Effector memory CD8-positive, alpha-beta T cell (primary cell): ENCODE results near the gene EMC8.

Experiments used
- ATAC-seq: fragments of 150-1000 bp; cut with Tn5 transposase; replicated peaks from 2 replicates; pipeline ENCODE4 v1.10.0; 2021; ENCODE audit warnings: mild to moderate bottlenecking, moderate library complexity
- DNase-seq, 3 experiments: peaks; one replicate each; pipeline ENCODE4 v3.0.0; 2021
- H3K27ac Mint-ChIP-seq, 2 donors: one replicate each; pipeline ENCODE4 v1.8.0; 2022; ENCODE audit warnings: mild to moderate bottlenecking in 2 of 2, mixed read lengths in 2 of 2, moderate library complexity in 2 of 2
- H3K27me3 Mint-ChIP-seq, 2 donors: one replicate each; pipeline ENCODE4 v1.8.0; 2022; ENCODE audit warnings: mixed read lengths in 2 of 2
- H3K36me3 Mint-ChIP-seq: one replicate; pipeline ENCODE4 v1.8.0; 2022; ENCODE audit warnings: mild to moderate bottlenecking, moderate library complexity, mixed read lengths; ENCODE audit not compliant: insufficient read depth
- H3K4me1 Mint-ChIP-seq, 2 donors: one replicate each; pipeline ENCODE4 v1.8.0; 2022; ENCODE audit warnings: low read depth in 2 of 2, mixed read lengths in 2 of 2
- H3K4me3 Mint-ChIP-seq, 2 donors: one replicate each; pipeline ENCODE4 v1.8.0; 2022; ENCODE audit warnings: mild to moderate bottlenecking in 2 of 2, mixed read lengths in 2 of 2, moderate library complexity in 2 of 2
- H3K9me3 Mint-ChIP-seq, 2 donors: one replicate each; pipeline ENCODE4 v1.8.0; 2022; ENCODE audit warnings: mixed read lengths in 2 of 2

Gene EMC8

GRCh38 chr16:85750146-85750826 is 49.1 kb downstream of the EMC8 start:
- Mint-ChIP-seq H3K4me3 (peak overlapping the region; percentile 84 to 88), H3K27ac (no peak overlapping the region), H3K9me3 (no peaks in the 10 kb centered on the region), H3K27me3 (peaks cover 37 to 48% of the 10 kb centered on the region in 2 donors), H3K36me3 (no peaks in the 10 kb centered on the region), H3K4me1 (peaks cover 7 to 10% of the 10 kb centered on the region in 2 donors)
- DNase-seq: no peak
- peak; percentile 41 for ATAC-seq

- peaks cover 7 to 10% of the 10 kb centered on the region in 2 donors for H3K4me1 Mint-ChIP-seq
- ATAC-seq: no peak
These were observed 49.6 kb downstream of the EMC8 start for GRCh38 chr16:85749771-85750145.

GRCh38 chr16:85746460-85747215 is 52.7 kb downstream of the EMC8 start:
- Mint-ChIP-seq H3K27me3 (peaks cover 8 to 14% of the 10 kb centered on the region in 2 donors), H3K27ac (peak overlapping the region in 1 of 2 donors; percentile 56), H3K9me3 (no peaks in the 10 kb centered on the region), H3K36me3 (no peaks in the 10 kb centered on the region), H3K4me1 (peaks cover 6 to 9% of the 10 kb centered on the region in 2 donors), H3K4me3 (no peak overlapping the region)
- DNase-seq (no peak), ATAC-seq (no peak)

More at GRCh38 chr16:85749771-85750145, 49.6 kb downstream of the EMC8 start:
- Mint-ChIP-seq H3K27ac (no peak overlapping the region), H3K4me3 (peak overlapping the region; percentile 84 to 88), H3K27me3 (peaks cover 37 to 46% of the 10 kb centered on the region in 2 donors), H3K9me3 (no peaks in the 10 kb centered on the region), H3K36me3 (no peaks in the 10 kb centered on the region)
- no peak for DNase-seq

- no peaks in the 10 kb centered on the region for H3K9me3 Mint-ChIP-seq
- no peaks in the 10 kb centered on the region for H3K36me3 Mint-ChIP-seq
- no peak for DNase-seq
- no peak overlapping the region for H3K4me3 Mint-ChIP-seq
- peaks cover 12 to 17% of the 10 kb centered on the region in 2 donors for H3K4me1 Mint-ChIP-seq
- H3K27me3 Mint-ChIP-seq: no peaks in the 10 kb centered on the region
- no peak overlapping the region for H3K27ac Mint-ChIP-seq
- no peak for ATAC-seq
These were observed 60.2 kb downstream of the EMC8 start for GRCh38 chr16:85738923-85739715.

GRCh38 chr16:85736921-85737320 is 62.4 kb downstream of the EMC8 start:
- DNase-seq (no peak), ATAC-seq (no peak)
- H3K9me3 Mint-ChIP-seq: no peaks in the 10 kb centered on the region
- no peak overlapping the region for H3K4me3 Mint-ChIP-seq
- no peaks in the 10 kb centered on the region for H3K27me3 Mint-ChIP-seq
- no peak overlapping the region for H3K27ac Mint-ChIP-seq
- H3K36me3 Mint-ChIP-seq: no peaks in the 10 kb centered on the region
- peaks cover 12 to 18% of the 10 kb centered on the region in 2 donors for H3K4me1 Mint-ChIP-seq

GRCh38 chr16:85735946-85736345 is 63.4 kb downstream of the EMC8 start:
- no peaks in the 10 kb centered on the region for H3K9me3 Mint-ChIP-seq
- H3K27me3 Mint-ChIP-seq: no peaks in the 10 kb centered on the region
- DNase-seq: no peak
- no peaks in the 10 kb centered on the region for H3K36me3 Mint-ChIP-seq
- H3K27ac Mint-ChIP-seq: peak overlapping the region in 1 of 2 donors; percentile 83
- ATAC-seq: no peak
- peak overlapping the region; percentile 67 to 78 for H3K4me3 Mint-ChIP-seq
- peaks cover 12 to 18% of the 10 kb centered on the region in 2 donors for H3K4me1 Mint-ChIP-seq

GRCh38 chr16:85735225-85735635 is 64.1 kb downstream of the EMC8 start:
- peak overlapping the region; percentile 67 to 78 for H3K4me3 Mint-ChIP-seq
- peak overlapping the region; percentile 65 to 83 for H3K27ac Mint-ChIP-seq
- no peaks in the 10 kb centered on the region for H3K27me3 Mint-ChIP-seq
- peaks cover 16 to 18% of the 10 kb centered on the region in 2 donors for H3K4me1 Mint-ChIP-seq
- DNase-seq (peak; percentile 45 to 55 (median 54)), ATAC-seq (peak; percentile 88)
- no peaks in the 10 kb centered on the region for H3K9me3 Mint-ChIP-seq
- H3K36me3 Mint-ChIP-seq: no peaks in the 10 kb centered on the region

- ATAC-seq (no peak), DNase-seq (no peak)
- H3K27me3 Mint-ChIP-seq: no peaks in the 10 kb centered on the region
- peak overlapping the region; percentile 65 to 83 for H3K27ac Mint-ChIP-seq
- H3K9me3 Mint-ChIP-seq: no peaks in the 10 kb centered on the region
- H3K4me1 Mint-ChIP-seq: peaks cover 18 to 19% of the 10 kb centered on the region in 2 donors
- H3K4me3 Mint-ChIP-seq: peak overlapping the region; percentile 67 to 78
- no peaks in the 10 kb centered on the region for H3K36me3 Mint-ChIP-seq
These were observed 64.9 kb downstream of the EMC8 start for GRCh38 chr16:85734311-85735017.

- DNase-seq (no peak), ATAC-seq (no peak)
- no peaks in the 10 kb centered on the region for H3K36me3 Mint-ChIP-seq
- no peak overlapping the region for H3K4me3 Mint-ChIP-seq
- peaks cover 18 to 20% of the 10 kb centered on the region in 2 donors for H3K4me1 Mint-ChIP-seq
- no peak overlapping the region for H3K27ac Mint-ChIP-seq
- H3K27me3 Mint-ChIP-seq: no peaks in the 10 kb centered on the region
- no peaks in the 10 kb centered on the region for H3K9me3 Mint-ChIP-seq
These were observed 65.5 kb downstream of the EMC8 start for GRCh38 chr16:85733839-85734170.

GRCh38 chr16:85733155-85733838 is 66.0 kb downstream of the EMC8 start:
- H3K36me3 Mint-ChIP-seq: no peaks in the 10 kb centered on the region
- ATAC-seq (no peak), DNase-seq (no peak)
- H3K27ac Mint-ChIP-seq: no peak overlapping the region
- H3K27me3 Mint-ChIP-seq: no peaks in the 10 kb centered on the region
- no peak overlapping the region for H3K4me3 Mint-ChIP-seq
- peaks cover 18 to 20% of the 10 kb centered on the region in 2 donors for H3K4me1 Mint-ChIP-seq
- H3K9me3 Mint-ChIP-seq: no peaks in the 10 kb centered on the region

- ATAC-seq: no peak
- Mint-ChIP-seq H3K4me3 (no peak overlapping the region), H3K27me3 (no peaks in the 10 kb centered on the region), H3K36me3 (no peaks in the 10 kb centered on the region), H3K9me3 (no peaks in the 10 kb centered on the region), H3K4me1 (peaks cover 16 to 20% of the 10 kb centered on the region in 2 donors), H3K27ac (peak overlapping the region in 1 of 2 donors; percentile 6)
- no peak for DNase-seq
These were observed 68.2 kb downstream of the EMC8 start for GRCh38 chr16:85731179-85731578.

GRCh38 chr16:85730186-85730465 is 69.2 kb downstream of the EMC8 start:
- H3K36me3 Mint-ChIP-seq: no peaks in the 10 kb centered on the region
- peaks cover 5 to 12% of the 10 kb centered on the region in 2 donors for H3K4me1 Mint-ChIP-seq
- H3K27me3 Mint-ChIP-seq: no peaks in the 10 kb centered on the region
- H3K27ac Mint-ChIP-seq: peak overlapping the region in 1 of 2 donors; percentile 6
- H3K9me3 Mint-ChIP-seq: no peaks in the 10 kb centered on the region
- DNase-seq: no peak
- ATAC-seq: no peak
- H3K4me3 Mint-ChIP-seq: no peak overlapping the region
